HG03460 (cell line): ENCODE measurements around the gene MNX1.

ENCODE experiments used
- ATAC-seq: cut with Tn5 transposase; IDR thresholded peaks from one replicate; pipeline ENCODE4 v1.9.1; 2021; ENCODE audit not compliant: unreplicated experiment

The MNX1 gene

GRCh38 chr7:157016352-157017041 lies 6.0 kb upstream of the MNX1 start:
- ATAC-seq: peak; percentile 55

- peak; percentile 0 for ATAC-seq
These were observed 5.5 kb upstream of the MNX1 start for GRCh38 chr7:157016024-157016351.

GRCh38 chr7:157014635-157015555 lies 4.4 kb upstream of the MNX1 start:
- no peak for ATAC-seq

- no peak for ATAC-seq
These were observed 3.4 kb upstream of the MNX1 start for GRCh38 chr7:157013602-157014549.

- no peak for ATAC-seq
These were observed 2.6 kb upstream of the MNX1 start for GRCh38 chr7:157013101-157013500.

- ATAC-seq: no peak
These were observed 1.7 kb upstream of the MNX1 start for GRCh38 chr7:157012113-157012547.

GRCh38 chr7:157011333-157012112 lies 1.1 kb upstream of the MNX1 start:
- no peak for ATAC-seq

GRCh38 chr7:157009778-157010587 lies 480 bp downstream of the MNX1 start:
- ATAC-seq: peak; percentile 15

- peak; percentile 33 for ATAC-seq
These were observed 1.2 kb downstream of the MNX1 start for GRCh38 chr7:157009170-157009777.

GRCh38 chr7:157008206-157009169 lies 2.0 kb downstream of the MNX1 start:
- ATAC-seq: peak; percentile 0

GRCh38 chr7:157007470-157008066 lies 2.9 kb downstream of the MNX1 start:
- ATAC-seq: no peak

GRCh38 chr7:157006829-157007469 lies 3.5 kb downstream of the MNX1 start:
- no peak for ATAC-seq

GRCh38 chr7:157006205-157006747 lies 4.2 kb downstream of the MNX1 start:
- no peak for ATAC-seq

GRCh38 chr7:157005456-157006204 lies 4.8 kb downstream of the MNX1 start:
- no peak for ATAC-seq

- no peak for ATAC-seq
These were observed 5.7 kb downstream of the MNX1 start for GRCh38 chr7:157004521-157005455.
